GM23248 (cell line): ENCODE measurements around the gene STARD8.

Source experiments
- EZH2 ChIP-seq: fragments of 200-600 bp; sonication (generic); IDR thresholded peaks from 2 replicates; pipeline ENCODE4 v1.6.1; 2018; ENCODE audit warnings: antibody characterized with exemption, mild to moderate bottlenecking; ENCODE audit not compliant: insufficient read depth, poor library complexity, severe bottlenecking
- EZH2phosphoT487 ChIP-seq: fragments of 200-600 bp; sonication (generic); IDR thresholded peaks from 2 replicates; pipeline ENCODE4 v1.6.1; 2018; ENCODE audit warnings: antibody characterized with exemption, moderate library complexity, mild to moderate bottlenecking, low read depth; ENCODE audit not compliant: insufficient read depth

- TF ChIP-seq EZH2phosphoT487 = no peak
- no peak for TF ChIP-seq EZH2
These were observed 51.5 kb downstream of the STARD8 start for GRCh38 chrX:68698942-68699341.
